ENCODE results near the gene JMJD1C. TPM values are rescaled to one million over a fixed set of nuclear protein-coding genes. Genes with fewer than 3 reads are reported as not detected.

The JMJD1C gene
- total and polyA plus RNA-seq, 2 donors (not counting 3 experiments of a cell fraction or from before 2014, with no cell fraction given), result 32.1 to 97.1 TPM

GRCh38 chr10:63262430-63263073 lies 203.2 kb downstream of the JMJD1C start:
- Histone ChIP-seq H3K9me3 (replicated peaks; ENCODE audit: control insufficient read depth, insufficient read depth, low read length) (no peaks in the 10 kb centered on the region), H3K4me1 (ENCODE audit: control insufficient read depth, extremely low read depth, insufficient read depth, low read length) (peaks cover 28% of the 10 kb centered on the region), H3K9me1 (replicated peaks; ENCODE audit: control insufficient read depth, extremely low read depth, insufficient read depth, low read length) (no peaks in the 10 kb centered on the region), H2AFZ (ENCODE audit: low read depth, low read length) (no peak overlapping the region), H3K27ac (ENCODE audit: insufficient read depth, low read depth, low read length) (no peak overlapping the region), H3K9ac (replicated peaks; ENCODE audit: extremely low read depth, insufficient read depth, low read length) (no peak overlapping the region), H3K36me3 (ENCODE audit: control insufficient read depth in 2 of 2, extremely low read depth in 1 of 2, insufficient read depth in 2 of 2, low read length in 2 of 2) (peaks cover 0 to 10% of the 10 kb centered on the region in 2 experiments), H4K20me1 (replicated peaks; ENCODE audit: control insufficient read depth, extremely low read depth, insufficient read depth, low read length) (peaks cover 19% of the 10 kb centered on the region), H3K27me3 (ENCODE audit: control insufficient read depth in 2 of 2, insufficient read depth in 2 of 2, low read length in 2 of 2) (no peaks in the 10 kb centered on the region), H3K4me3 (replicated peaks in 1 of 3; ENCODE audit: insufficient read depth in 1 of 3, low read depth in 1 of 3, low read length in 3 of 3) (no peak overlapping the region), H3K4me2 (ENCODE audit: insufficient read depth, low read length) (peak overlapping the region; percentile 18), H3K79me2 (ENCODE audit: control insufficient read depth, insufficient read depth, low read length) (peaks cover 99% of the 10 kb centered on the region)
- ChIA-PET CTCF (interaction anchor here (0.6 to 3.0 kb wide), 10 partner anchors 44 to 557 kb away, joined by 3 to 8 read pairs (median 4); no protein-coding TSS in a partner anchor), POLR2A (interaction anchor here (0.6 kb wide), 1 partner anchor 169 kb away, joined by 3 read pairs; no protein-coding TSS in a partner anchor)
- no TSS peak for BruUV-seq (replicated peaks)
- intact Hi-C loops (cut with micrococcal nuclease) (no loop called here), dilution Hi-C loops (cut with MboI; ENCODE audit: extremely low pct_ligation_motif_present, low sequenced_read_pairs) (no loop called here)
- DNase-seq (ENCODE audit: low read depth, low spot score) (no peak), FAIRE-seq (no peak)
- TF ChIP-seq EZH2 (IDR thresholded peaks at IDR 0.05; ENCODE audit: borderline replicate concordance, low read depth, low read length, severe bottlenecking) (no peak), JUN (IDR thresholded peaks at IDR 0.05; ENCODE audit: borderline replicate concordance, insufficient read depth, insufficient read length, low read depth) (no peak), POLR2AphosphoS5 (IDR thresholded peaks at IDR 0.05; ENCODE audit: insufficient read depth, low read depth, low read length) (no peak), GATA2 (IDR thresholded peaks at IDR 0.05; ENCODE audit: insufficient read depth, insufficient read length, low read depth, low read length) (no peak), POLR2A (IDR thresholded peaks at IDR 0.05; ENCODE audit: low read depth, low read length) (no peak), FOS (IDR thresholded peaks at IDR 0.05; ENCODE audit: borderline replicate concordance, insufficient read depth, low read length) (no peak), MYC (IDR thresholded peaks at IDR 0.05; ENCODE audit: low read depth, low read length) (no peak)
- TF ChIP-seq, protein P1, sequence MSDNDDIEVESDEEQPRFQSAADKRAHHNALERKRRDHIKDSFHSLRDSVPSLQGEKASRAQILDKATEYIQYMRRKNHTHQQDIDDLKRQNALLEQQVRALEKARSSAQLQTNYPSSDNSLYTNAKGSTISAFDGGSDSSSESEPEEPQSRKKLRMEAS (IDR thresholded peaks at IDR 0.05; ENCODE audit: insufficient read depth, insufficient read length), result no peak
- TF ChIP-seq, protein P2, sequence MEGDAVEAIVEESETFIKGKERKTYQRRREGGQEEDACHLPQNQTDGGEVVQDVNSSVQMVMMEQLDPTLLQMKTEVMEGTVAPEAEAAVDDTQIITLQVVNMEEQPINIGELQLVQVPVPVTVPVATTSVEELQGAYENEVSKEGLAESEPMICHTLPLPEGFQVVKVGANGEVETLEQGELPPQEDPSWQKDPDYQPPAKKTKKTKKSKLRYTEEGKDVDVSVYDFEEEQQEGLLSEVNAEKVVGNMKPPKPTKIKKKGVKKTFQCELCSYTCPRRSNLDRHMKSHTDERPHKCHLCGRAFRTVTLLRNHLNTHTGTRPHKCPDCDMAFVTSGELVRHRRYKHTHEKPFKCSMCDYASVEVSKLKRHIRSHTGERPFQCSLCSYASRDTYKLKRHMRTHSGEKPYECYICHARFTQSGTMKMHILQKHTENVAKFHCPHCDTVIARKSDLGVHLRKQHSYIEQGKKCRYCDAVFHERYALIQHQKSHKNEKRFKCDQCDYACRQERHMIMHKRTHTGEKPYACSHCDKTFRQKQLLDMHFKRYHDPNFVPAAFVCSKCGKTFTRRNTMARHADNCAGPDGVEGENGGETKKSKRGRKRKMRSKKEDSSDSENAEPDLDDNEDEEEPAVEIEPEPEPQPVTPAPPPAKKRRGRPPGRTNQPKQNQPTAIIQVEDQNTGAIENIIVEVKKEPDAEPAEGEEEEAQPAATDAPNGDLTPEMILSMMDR (IDR thresholded peaks at IDR 0.05; ENCODE audit: extremely low read depth in 1 of 2, insufficient read depth in 1 of 2, low read depth in 1 of 2, low read length in 2 of 2), result no peak

Data from endothelial cell of umbilical vein (primary cell).